Epithelial cell of esophagus (primary cell): ENCODE data around the gene TMEM44.
"Not testable (repeated sequence)": the region's sequence is repeated elsewhere in the genome, so short reads cannot be mapped to it uniquely, and the experiment has no call there.

ENCODE experiments used
- DNase-seq: peaks from one replicate; pipeline ENCODE4 v3.0.0; 2010; ENCODE audit warnings: low read depth
- H3K4me3 ChIP-seq: 2 replicates; pipeline ENCODE4 v1.5.1; 2011; ENCODE audit warnings: mild to moderate bottlenecking, low read length, control low read depth
- TF ChIP-seq, protein P1 (sequence below): IDR thresholded peaks from 2 replicates; pipeline ENCODE4 v1.5.1; 2011; ENCODE audit warnings: low read depth, mild to moderate bottlenecking, low read length, control low read depth, inconsistent platforms; ENCODE audit not compliant: insufficient read depth; ENCODE audit errors: missing control alignments

TMEM44 gene

DNA sequence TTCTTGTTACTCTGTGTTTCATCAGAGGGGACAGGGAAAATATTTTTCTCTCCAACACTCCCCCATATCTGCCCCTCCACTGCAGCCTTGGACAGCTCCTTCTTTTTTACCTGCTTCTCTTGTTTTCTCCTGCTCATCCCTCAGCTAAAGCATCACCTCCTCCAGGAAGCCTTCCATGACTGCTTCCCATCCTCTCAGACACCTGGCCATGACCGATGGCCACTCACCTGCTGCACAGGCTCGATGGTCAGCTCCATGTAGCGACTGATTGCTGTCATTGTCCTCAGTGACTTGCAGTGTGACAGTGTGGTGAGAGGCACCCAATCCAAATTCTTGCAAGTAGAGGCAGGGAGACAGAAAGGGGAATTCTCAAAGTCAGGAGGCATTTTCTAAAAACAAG lies 22.5 kb downstream of the TMEM44 start:
- H3K4me3 ChIP-seq, result no peak overlapping the region
- TF ChIP-seq, protein P1, sequence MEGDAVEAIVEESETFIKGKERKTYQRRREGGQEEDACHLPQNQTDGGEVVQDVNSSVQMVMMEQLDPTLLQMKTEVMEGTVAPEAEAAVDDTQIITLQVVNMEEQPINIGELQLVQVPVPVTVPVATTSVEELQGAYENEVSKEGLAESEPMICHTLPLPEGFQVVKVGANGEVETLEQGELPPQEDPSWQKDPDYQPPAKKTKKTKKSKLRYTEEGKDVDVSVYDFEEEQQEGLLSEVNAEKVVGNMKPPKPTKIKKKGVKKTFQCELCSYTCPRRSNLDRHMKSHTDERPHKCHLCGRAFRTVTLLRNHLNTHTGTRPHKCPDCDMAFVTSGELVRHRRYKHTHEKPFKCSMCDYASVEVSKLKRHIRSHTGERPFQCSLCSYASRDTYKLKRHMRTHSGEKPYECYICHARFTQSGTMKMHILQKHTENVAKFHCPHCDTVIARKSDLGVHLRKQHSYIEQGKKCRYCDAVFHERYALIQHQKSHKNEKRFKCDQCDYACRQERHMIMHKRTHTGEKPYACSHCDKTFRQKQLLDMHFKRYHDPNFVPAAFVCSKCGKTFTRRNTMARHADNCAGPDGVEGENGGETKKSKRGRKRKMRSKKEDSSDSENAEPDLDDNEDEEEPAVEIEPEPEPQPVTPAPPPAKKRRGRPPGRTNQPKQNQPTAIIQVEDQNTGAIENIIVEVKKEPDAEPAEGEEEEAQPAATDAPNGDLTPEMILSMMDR, result no peak
- DNase-seq, result no peak

DNA sequence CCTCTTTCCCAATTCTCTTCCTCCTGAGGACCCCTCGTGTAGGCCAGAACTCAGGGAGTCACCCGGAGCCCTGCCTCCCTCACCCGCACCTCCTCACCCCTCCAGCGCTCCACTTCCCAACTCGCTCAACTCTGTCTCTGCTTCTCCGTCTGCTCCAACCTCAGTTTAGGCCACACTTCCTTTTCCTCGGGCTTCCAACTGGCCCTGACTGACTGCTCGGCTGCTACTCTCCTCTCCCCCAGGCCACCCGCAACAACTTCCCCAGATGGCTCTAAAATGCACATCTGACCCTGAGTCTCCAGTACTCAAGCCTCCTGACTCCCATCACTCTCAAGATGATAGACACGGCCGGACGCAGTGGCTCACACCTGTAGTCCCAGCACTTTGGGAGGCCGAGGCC lies 23.6 kb downstream of the TMEM44 start:
- TF ChIP-seq, protein P1, result no peak
- no peak for DNase-seq

DNA sequence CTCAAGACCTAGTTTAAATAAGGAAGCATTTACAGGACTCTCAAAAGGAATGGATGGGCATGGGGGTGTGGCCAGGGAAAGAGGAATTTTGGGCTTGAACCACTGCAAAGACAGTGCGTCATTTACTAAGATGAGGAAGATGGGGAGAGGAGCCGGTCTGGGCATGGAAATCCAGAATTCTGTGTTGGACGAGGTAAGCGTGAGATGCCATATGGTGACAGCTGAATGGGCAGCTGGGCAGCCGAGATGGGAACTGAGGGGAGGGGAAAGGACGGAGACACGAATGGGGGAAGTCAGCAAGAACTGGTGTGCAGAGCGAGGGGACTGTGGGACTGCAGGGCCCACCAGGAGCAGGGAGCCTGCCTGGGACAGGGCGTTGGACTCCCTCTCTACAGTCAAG lies 24.2 kb downstream of the TMEM44 start:
- DNase-seq, result no peak
- TF ChIP-seq, protein P1, result no peak
- H3K4me3 ChIP-seq, result no peak overlapping the region

More for the DNA sequence above, 23.6 kb downstream of the TMEM44 start:
- no peak overlapping the region for H3K4me3 ChIP-seq

DNA sequence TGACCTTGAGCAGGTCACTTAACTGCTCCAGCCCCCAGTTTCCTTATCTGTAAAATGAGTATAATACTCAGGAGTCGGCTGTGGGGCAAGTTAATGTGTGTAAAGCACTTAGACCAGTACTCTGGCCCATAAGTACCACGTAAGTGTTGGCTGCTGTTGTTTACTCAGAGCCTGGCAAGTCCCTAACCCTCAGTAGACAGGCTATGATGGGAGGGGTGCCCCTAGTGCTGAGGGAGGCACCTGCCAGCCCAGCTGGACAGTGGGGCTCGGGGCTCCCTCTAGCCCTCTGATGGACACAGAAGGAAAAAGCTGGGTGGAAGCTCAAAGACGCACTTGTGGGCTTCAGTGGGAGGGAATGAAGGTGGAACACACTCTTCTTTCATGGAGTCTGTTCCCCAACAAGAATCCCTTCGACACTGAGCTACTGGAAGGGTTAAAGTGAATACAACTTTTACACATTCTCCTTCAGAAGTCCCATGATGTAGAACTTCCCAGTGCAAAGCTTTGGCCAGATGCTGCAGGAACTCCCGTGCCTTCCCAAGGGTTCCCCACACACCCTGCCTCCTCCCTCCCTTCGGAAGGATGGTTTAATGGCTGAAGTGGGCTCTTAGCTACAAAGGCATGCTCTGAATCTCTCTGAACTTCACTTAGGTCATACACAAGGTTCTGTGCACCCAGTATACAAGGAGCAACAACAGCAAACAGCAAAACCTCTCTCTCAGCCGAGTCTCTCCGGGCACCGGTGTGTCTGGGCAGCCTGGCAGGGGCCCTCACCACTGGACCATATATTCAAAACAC lies 25.4 kb downstream of the TMEM44 start:
- TF ChIP-seq, protein P1, result no peak
- H3K4me3 ChIP-seq, result no peak overlapping the region
- DNase-seq, result no peak

DNA sequence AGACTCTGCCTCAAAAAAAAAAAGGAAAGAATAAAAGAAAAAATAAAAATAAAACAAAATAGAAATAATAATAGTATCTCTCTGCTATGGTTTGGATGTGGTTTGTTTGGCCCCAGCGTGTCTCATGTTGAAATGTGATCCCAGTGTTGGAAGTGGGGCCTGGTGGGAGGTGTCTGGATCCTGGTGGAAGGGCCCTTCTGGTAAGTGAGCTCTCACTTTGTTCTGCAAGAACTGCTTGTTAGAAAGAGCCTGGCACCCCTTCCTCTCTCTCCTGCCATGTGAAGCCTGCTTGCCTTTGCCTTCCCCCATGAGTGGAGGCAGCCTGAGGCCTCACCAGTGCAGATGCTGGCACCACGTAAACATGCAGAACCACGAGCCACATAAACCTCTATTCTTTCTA lies 26.3 kb downstream of the TMEM44 start:
- H3K4me3 ChIP-seq, result no peak overlapping the region
- no peak for DNase-seq
- TF ChIP-seq, protein P1, result no peak

DNA sequence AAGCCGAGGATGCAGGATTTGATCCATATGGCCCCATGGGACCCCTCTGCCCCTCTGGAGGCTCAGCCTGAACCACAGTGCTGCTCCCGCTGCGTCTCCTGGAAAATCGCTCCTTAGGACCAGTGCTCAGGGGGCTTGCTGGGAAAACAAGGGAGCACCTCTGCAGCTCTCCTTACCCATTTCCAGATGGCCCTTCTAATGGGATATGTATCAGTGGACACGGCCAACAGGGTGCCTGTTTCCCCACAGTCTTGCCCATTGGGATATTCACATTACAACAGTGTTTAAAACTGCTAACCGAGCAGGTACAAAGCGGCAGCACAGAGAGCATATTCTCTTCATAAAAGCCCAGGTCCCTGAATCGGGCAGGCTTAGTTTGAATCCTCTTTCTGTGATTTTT lies 27.1 kb downstream of the TMEM44 start:
- TF ChIP-seq, protein P1, result no peak
- H3K4me3 ChIP-seq, result no peak overlapping the region

DNA sequence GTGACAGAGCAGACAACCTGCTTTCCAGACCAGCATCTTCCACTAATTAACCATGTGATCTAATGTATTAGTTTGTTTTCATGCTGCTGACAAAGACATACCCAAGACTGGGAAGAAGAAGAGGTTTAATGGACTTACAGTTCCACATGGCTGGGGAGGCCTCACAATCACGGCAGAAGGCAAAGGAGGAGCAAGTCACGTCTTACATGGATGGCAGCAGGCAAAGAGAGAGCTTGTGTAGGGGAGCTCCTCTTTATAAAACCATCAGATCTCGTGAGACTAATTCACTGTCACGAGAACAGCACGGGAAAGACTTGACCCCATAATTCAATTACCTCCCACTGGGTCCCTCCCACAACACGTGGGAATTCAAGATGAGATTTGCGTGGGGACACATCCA lies 27.9 kb downstream of the TMEM44 start:
- DNase-seq, H3K4me3 ChIP-seq: not testable (repeated sequence)

More for the DNA sequence above, 27.1 kb downstream of the TMEM44 start:
- DNase-seq, result no peak
